ENCODE data around the gene AP3B1.
"Not testable (repeated sequence)": the region's sequence is repeated elsewhere in the genome, so short reads cannot be mapped to it uniquely, and the experiment has no call there.

The AP3B1 gene

DNA sequence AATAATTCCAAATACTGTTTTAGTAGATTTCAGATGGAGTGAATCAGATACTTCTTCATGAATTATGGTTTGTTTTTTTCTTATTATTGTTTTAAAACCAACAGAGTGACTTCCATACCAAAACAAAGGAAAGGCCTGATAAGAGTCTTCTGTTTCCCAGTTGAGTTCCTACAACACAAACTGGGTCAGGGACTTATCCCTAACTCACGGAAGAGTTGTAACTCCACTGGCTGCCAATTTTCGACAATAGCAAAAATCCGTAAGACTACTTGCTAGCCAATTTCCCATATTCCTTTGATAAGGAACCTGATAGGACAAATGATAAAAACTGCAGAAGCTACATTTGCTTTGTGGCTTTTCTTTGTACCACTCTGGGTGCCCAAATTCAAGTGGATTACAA, 219.2 kb downstream of the AP3B1 start:
- in situ Hi-C loops (cut with MboI; ENCODE audit: low sequenced_read_pairs) = no loop called here

DNA sequence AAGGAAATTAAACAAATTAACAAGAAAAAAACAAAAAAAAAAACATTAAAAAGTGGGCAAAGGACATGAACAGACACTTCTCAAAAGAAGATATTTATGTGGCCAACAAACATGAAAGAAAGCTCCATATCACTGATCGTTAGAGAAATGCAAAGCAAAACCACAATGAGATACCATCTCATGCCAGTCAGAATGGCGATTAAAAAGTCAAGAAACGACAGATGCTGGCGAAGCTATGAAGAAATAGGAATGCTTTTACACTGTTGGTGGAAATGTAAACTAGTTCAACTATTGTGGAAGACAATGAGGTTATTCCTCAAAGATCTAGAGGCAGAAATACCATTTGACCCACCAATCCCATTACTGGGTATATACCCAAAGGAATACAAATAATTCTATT, 223.8 kb downstream of the AP3B1 start:
- in situ Hi-C loops (cut with MboI; ENCODE audit: low sequenced_read_pairs) = not testable (repeated sequence)

DNA sequence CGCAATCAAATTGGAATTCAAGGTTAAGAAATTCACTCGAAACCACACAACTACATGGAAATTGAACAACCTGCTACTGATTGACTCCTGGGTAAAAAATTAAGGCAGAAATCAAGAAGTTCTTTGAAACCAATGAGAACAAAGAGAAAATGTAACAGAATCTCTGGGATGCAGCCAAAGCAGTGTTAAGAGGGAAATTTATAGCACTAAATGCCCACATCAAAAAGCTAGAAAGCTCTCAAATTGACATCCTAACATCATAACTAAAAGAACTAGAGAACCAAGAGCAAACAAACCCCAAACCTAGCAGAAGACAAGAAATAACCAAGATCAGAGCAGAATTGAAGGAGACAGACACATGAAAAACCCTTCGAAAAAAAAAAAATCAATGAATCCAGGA, 226.9 kb downstream of the AP3B1 start:
- in situ Hi-C loops (cut with MboI; ENCODE audit: low sequenced_read_pairs) = not testable (repeated sequence)

DNA sequence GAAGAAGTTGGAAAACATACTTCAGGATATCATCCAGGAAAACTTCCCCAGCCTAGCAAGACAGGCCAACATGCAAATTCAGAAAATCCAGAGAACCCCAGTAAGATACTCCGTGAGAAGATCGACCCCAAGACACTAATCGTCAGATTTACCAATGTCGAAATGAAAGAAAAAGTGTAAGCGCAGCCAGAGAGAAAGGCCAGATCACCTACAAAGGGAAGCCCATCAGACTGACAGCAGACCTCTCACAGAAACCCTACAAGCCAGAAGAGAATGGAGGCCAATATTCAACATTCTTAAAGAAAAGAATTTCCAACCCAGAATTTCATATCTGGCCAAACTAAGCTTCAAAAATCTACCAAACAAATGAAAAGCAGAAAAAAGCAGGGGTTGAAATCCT, 227.8 kb downstream of the AP3B1 start:
- in situ Hi-C loops (cut with MboI; ENCODE audit: low sequenced_read_pairs) = not testable (repeated sequence)

DNA sequence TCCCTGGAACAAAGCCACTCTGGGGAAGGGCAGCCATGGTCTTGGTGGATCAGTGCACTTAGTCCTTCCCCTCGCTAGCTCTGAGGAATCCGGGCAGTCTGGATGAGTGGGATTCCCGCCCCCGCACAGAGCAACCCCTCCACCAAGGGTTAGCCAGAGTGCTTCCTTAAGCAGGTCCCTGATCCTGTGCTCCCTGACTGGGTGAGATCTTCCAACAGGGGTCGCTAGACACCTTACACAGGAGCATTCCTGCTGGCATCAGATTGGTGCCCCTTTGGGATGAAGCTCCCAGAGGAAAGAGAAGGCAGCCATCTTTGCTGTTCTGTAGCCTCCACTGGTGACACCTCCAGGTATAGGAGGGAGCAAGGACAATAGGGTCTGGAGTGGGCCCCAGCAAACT, 228.8 kb downstream of the AP3B1 start:
- in situ Hi-C loops (cut with MboI; ENCODE audit: low sequenced_read_pairs) = no loop called here

DNA sequence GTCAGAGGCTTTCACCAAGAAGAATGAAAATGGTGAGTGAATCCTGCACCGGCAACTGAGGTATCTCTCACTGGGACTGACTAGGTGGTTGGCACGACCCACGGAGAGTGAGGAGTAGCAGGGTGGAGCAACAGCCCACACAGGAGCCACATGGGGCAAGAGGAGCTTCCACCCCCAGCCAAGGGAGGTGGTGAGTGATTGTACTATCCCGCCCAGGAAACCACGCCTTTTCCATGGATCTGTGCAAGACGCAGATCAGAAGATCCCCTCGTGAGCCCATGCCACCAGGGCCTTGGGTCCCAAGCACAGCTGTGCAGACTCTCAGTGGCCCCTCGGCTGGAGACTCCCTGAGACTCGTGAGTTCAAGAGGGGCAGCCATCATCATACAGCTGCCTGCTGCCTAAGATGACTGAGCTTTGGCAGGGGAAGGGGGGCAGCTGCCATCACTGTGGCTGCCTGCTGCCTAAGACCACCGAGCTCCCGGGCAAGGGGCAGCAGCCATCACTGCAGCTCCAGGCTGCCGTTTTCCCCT, 229.5 kb downstream of the AP3B1 start:
- in situ Hi-C loops (cut with MboI; ENCODE audit: low sequenced_read_pairs) = no loop called here

DNA sequence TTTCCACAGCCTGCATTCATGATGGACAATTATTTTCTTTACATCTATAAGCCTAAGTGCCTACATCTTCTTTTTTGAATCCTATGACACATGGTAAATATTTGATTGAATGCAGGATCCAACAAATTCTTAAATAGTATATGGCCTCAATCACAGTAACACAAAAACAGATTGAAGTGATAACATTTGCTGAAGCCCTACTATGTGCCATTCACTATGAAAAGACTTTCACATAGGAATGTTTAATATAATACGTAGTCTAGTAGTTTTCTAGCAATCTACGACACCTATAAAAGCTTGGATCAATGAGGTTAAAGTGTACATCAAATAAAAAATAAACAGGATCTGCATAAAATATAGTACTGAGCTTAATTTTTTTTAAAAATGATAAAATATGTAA, 231.0 kb downstream of the AP3B1 start:
- in situ Hi-C loops (cut with MboI; ENCODE audit: low sequenced_read_pairs) = no loop called here

DNA sequence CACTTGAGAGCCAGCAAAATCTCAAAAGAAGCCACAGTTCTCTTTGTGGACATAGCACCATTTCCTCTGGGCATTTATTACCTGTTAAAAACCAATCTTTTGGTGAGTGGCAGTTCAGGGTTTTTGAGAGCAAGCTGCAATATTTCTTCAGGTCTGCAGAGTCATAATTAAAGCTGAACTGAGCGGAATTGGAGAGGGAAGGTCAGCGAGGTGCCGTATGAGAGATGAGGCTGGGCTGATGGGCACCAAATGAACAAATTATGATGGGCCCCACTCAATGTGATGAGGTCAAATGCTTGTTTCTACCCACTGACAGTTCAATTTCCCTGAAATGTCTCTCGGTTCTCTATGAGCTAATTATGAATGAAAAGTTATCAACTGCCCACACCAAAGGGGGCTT, 231.9 kb downstream of the AP3B1 start:
- in situ Hi-C loops (cut with MboI; ENCODE audit: low sequenced_read_pairs) = no loop called here

DNA sequence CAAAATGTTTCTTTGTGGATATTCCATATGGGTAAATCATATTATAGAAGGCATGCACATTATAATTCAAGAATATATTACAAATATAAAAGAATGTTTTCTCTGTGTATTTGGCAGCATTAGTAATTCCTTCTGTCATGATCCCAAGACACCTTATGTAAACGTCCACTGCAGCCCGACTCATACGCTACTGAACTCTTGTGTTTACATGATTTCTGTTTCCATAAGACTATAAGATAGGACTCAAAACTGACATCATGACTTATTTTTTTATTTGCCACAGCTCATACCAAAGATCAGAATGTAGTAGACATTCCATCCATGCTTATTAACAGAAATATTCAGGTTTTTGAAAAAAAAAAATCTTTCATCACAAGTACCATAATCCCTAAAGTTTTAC, 234.1 kb downstream of the AP3B1 start:
- in situ Hi-C loops (cut with MboI; ENCODE audit: low sequenced_read_pairs) = no loop called here

DNA sequence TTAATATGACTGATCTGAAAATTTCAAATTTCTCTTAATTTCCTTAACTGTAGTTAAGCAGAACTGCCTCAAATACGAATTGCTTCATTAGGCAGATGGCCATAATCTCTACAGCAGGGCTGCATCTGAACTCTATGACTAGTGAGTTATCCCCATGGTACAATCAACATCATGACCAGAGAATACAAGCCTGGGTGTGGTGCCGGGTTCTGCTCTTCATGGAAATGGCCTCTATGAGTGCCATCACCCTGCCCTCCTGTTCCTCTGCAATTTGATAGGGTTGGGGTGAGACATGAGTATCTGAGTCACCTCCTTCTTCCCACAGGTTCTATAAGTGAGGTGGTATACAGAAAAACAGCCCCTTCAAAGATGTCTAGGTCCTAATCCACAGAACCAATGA, 235.9 kb downstream of the AP3B1 start:
- in situ Hi-C loops (cut with MboI; ENCODE audit: low sequenced_read_pairs) = no loop called here

DNA sequence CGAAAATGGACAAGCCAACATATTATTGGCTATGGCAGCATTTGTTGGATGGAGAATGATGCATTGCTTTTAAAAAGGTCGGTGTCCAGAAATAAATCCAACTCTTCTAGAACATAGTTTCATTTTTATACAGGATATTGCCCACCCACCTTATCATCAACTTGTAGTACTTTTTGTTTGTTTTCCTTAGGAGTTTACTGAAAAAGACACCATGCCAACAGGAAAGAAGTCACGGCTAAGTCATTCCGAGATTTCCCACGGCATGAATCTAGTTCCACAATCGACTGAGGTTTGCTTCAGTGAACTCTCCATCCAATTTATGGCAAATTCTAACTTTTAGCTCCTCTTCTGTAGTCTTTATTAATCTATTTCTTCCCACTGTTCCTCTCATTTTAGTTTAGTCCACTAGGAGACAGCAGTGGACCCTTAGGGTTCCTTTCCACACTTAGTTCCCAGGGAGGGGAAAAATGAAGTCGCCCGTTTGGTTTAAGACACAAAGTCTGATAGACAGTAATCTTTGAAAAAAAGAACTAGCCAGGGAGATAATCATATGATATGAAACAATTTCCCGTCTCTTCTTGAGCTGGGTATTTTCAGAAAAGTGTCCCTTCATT, 237.5 kb downstream of the AP3B1 start:
- in situ Hi-C loops (cut with MboI; ENCODE audit: low sequenced_read_pairs) = no loop called here

DNA sequence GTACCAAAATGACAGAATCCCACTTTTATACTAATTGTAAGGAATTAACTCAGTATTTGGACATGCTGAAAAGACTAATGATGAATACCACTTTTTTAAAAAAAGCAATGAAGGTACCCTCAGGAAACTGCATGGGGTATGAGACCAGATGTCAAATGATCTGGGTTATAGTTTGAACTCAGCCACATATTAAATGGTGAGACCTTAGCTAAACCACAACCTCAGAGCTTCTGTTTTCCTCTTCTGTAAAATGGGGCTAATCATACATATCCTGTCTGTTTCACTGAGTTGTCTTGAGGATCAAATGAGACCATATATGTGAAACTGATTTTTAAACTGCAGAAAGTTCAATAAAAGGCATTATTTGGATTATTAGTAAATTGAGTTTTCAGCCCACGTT, 238.4 kb downstream of the AP3B1 start:
- in situ Hi-C loops (cut with MboI; ENCODE audit: low sequenced_read_pairs) = no loop called here

DNA sequence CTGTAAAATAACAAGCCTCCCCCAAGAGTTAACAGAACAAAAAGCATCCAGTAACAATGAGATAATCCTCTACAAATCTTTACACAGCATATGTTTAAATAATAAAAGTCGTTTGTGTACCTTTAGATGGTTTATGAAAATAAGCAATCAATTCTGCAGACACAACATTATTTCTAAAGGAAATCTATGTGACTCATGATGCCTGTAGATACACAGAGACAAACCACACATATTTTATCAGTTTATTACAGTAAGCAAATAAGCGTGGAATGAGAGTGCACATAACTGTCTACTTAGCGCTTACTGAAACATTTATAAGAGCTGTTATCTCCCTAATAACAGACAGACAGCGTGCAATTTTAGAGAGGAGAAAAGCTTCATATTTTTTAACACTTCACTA, 243.6 kb downstream of the AP3B1 start:
- in situ Hi-C loops (cut with MboI; ENCODE audit: low sequenced_read_pairs) = no loop called here

DNA sequence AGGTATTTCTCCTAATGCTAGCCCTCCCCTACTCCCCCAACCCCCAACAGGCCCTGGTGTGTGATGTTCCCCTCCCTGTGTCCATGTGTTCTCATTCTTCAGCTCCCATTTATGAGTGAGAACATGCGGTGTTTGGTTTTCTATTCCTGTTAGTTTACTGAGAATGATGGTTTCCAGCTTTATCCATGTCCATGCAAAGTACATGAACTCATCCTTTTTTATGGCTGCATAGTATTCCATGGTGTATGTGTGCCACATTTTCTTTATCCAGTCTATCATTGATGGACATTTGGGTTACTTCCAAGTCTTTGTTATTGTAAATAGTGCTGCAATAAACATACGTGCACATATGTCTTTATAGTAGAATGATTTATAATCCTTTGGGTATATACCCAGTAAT, 247.7 kb downstream of the AP3B1 start:
- in situ Hi-C loops (cut with MboI; ENCODE audit: low sequenced_read_pairs) = not testable (repeated sequence)

DNA sequence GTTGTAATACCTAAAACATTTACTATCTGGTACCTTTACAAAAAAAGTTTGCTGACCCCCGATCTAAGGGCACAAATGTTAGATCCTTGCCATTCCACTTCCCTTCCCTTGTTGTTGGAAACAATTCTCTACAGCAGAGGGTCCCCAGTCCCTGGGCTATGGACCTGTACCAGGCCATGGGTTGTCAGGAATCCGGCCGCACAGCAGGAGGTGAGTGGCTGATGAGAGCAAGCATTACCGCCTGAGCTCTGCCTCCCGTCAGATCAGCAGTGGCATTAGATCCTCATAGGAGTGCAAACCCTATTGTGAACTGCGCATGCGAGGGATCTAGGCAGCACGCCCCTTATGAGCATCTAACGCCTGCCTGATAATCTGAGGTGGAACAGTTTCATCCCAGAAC, 248.5 kb downstream of the AP3B1 start:
- in situ Hi-C loops (cut with MboI; ENCODE audit: low sequenced_read_pairs) = no loop called here

DNA sequence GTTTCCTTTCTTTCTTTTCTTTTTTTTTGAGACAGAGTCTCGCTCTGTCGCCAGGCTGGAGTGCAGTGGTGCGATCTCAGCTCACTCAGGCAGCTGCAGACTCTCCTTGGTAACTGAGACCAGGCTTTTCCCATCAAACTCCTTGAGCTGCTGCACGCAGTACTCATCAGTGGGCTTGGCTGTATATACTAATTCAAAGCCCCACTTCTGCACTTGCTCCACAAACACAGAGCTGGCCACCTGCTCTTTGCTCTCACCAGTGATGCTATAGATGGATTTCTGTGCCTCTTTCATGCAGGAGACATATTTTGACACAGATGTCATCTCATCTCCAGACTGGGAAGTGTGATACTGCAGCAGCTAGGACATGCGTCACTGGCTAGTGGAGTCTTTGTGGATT, 252.7 kb downstream of the AP3B1 start:
- in situ Hi-C loops (cut with MboI; ENCODE audit: low sequenced_read_pairs) = no loop called here

DNA sequence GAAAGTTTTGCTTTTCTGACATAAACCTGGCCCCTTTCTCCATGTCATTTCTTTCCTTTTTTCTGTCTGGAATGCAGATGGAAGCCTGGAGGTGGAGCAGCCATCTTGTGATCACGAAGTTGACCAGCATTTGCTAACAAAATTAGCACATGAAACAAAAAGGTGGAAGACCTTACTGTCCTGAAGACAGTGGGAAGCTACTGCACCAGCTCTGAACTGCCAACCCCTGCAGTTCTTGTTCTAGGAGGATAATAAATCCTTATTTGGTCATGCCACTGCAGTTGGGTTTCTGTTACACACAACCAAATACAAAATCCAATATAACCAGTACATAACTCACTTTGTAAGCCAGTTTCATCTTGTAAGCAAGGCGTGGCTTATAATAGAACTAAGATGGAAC, 269.0 kb downstream of the AP3B1 start:
- in situ Hi-C loops (cut with MboI; ENCODE audit: low sequenced_read_pairs) = no loop called here

DNA sequence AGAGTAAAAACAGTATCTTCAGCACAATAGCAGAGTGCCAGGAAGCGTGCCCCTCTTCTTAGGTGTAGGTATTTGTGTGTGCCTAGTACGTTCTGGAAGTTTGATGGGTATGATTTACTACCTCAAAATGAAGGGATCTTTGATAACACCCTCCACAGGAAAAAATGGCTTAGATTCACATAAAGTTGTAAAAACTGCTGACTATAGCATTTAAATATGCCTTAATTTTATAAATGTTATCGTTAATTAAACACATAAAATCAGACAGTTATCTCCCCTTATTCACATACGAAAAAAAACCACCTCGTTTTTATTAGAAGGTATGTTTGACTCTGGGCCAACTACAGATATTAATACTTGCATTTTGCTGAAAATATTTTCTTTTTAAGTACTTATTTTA, 274.8 kb downstream of the AP3B1 start:
- in situ Hi-C loops (cut with MboI; ENCODE audit: low sequenced_read_pairs) = no loop called here

DNA sequence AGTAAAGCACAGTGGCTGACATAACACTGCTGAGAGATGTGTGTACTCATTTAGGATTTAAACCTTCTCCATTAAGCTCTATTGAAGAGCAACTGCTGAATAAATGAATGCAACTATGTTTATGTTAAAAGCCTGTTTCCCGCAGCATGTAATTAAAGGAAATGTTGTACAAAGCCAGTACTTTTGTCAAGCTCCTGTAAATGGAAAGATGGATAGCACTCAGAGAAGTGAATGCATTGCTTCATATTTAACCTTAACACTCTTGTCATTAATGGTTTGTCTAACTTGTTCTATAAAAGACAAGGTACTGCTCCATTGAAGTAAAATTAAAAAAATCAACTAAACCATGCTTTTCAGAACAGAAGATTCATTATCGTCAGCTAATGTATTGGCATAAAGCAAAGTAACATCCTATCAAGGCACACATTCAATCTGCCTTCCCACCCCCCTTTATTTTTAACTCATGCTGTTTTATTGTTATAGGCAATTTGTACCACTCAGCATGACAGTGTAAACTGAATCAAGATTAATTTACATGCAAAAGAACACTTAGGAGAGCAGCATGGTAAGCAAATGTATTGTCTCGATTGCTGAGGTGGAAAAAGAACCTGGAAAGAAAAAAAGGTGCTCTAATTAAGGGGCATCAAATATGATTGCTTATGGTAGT, 277.5 kb downstream of the AP3B1 start:
- in situ Hi-C loops (cut with MboI; ENCODE audit: low sequenced_read_pairs) = no loop called here

DNA sequence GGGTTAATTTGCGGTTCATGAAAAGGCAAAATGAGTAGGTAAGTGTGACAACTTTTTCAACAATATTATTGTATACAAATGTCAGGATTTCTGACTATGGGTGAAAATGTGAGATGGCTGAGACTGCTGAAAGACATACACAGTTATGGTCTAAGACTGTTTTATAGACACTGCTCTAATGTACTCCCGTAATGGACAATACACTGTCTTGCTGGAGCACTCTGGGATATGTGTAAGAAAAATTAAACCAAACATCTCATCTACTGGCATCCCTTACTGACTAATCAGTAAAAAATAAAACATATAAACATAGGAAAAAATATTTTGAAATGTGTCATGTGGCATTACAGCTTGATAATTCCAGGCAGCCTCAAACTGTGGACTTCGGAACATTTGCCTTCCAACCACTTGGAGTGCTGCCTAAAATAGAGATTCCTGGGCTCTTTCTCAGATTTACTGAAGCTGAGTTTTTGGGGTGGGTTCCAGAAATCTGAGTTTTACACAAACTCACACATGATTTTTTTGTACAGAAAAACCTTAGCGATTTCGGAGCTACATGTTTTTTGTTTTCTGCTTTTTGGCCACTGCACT, 284.5 kb downstream of the AP3B1 start:
- in situ Hi-C loops (cut with MboI; ENCODE audit: low sequenced_read_pairs) = no loop called here

DNA sequence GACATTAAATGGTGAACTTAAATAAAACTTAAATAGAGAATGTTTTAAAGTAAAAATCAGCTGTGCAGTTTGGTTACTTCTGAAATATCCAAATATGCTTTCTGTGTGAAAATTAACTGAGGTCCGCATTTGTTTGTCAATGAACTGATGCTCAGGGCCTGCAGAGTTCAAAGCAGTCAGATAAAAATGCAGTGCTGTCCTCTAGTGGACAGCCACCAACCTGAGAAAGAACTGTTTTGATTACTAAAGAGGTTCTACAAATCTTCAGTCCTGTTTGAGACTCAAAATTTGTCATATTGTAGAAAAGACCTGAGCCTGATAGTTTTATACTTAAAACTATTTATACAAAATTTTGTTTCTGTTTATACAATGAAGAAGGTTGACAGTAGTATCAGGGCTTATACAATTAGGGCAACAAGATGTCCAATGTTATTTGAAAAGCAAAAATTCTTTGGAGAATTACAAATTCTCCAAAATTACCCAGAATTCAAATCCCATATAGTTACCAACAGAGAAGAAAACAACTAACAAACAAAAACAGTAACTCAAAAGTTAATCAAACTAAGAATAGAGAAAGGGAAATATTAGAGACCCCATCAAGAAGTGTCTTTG, 286.0 kb downstream of the AP3B1 start:
- in situ Hi-C loops (cut with MboI; ENCODE audit: low sequenced_read_pairs) = no loop called here

DNA sequence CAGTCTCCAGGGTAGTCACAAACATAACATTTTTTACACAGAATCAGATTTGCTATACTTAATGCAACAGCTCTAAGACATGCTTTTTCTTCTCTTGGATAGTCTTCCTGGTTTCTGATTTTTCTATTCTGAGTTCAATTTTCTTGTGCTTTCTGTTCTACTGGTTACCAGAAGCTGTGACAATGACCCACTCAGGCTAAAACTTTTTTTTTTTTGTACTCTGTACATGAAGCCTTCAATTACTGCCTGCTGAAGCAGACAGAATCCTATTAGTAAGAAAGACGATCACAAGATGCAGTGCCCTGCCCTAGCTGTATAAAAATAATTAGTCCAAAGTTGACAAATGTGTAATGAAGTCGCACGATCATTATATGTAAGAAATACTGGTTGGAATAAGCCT, 287.3 kb downstream of the AP3B1 start:
- in situ Hi-C loops (cut with MboI; ENCODE audit: low sequenced_read_pairs) = no loop called here

Measured in HL-60/S4 (cell line).